K562 (cell line): ENCODE data around the gene HOXB6. TPM values are rescaled to one million over a fixed set of nuclear protein-coding genes. Genes with fewer than 3 reads are reported as not detected.

ENCODE experiments used
- ATAC-seq: fragments of 200-7000 bp; cut with Tn5 transposase; 3 replicates; pipeline ENCODE4 v1.9.1; 2020; ENCODE audit warnings: moderate library complexity
- BruUV-seq: library from RNA; stranded (reverse); fragments of 400-500 nt; replicated peaks from 2 replicates; lab custom pipeline; 2021; lab: Mats Ljungman, UMichigan
- CTCF ChIA-PET: fragments of 300-600 bp; formaldehyde crosslinking; extraction: SDS; loops from one replicate; lab custom pipeline; 2021; ENCODE audit warnings: low intra/inter-chr PET ratio; lab: Yijun Ruan, JAX
- POLR2A ChIA-PET: fragments of 300-600, 350-650 bp; sonication (Branson Sonifier 250); formaldehyde crosslinking; extraction: SDS; loops from one replicate; lab custom pipeline; 2021; ENCODE audit warnings: antibody characterized with exemption, inconsistent platforms; lab: Yijun Ruan, JAX
- DNase-seq, 4 experiments: peaks; one replicate each; pipeline versions ENCODE4 v3.0.0 to v3.0.0-alpha.2; 2011 to 2018; ENCODE audit warnings: low spot score in 3 of 4, mixed read lengths in 3 of 4; ENCODE audit errors: extremely low read depth in 1 of 4
- FAIRE-seq: peaks from 2 replicates; lab custom pipeline; 2011; peaks lifted over from hg19 to GRCh38; lab: Jason Lieb, UNC
- H2AFZ ChIP-seq: 2 replicates; pipeline ENCODE4 v1.6.0; 2011; ENCODE audit warnings: low read depth, low read length, control low read depth, inconsistent platforms
- H3K27ac ChIP-seq: fragments of 200-600 bp; 3 replicates; pipeline ENCODE4 v1.8.0; 2011; ENCODE audit warnings: low read depth, mild to moderate bottlenecking, control low read depth, inconsistent platforms, low read length, moderate library complexity, mixed read lengths; ENCODE audit errors: extremely low read depth
- H3K27me3 ChIP-seq, 2 experiments: fragments of 300-600 bp in 1 of 2; 2 replicates in 1 of 2; 3 replicates in 1 of 2; pipeline versions ENCODE4 v1.6.0 to v1.8.0; 2011; ENCODE audit warnings: inconsistent platforms in 2 of 2, low read length in 2 of 2, mild to moderate bottlenecking in 1 of 2, mixed read lengths in 1 of 2, moderate library complexity in 1 of 2; ENCODE audit not compliant: control insufficient read depth in 2 of 2, insufficient read depth in 2 of 2
- H3K36me3 ChIP-seq: fragments of 300-600 bp; 3 replicates; pipeline ENCODE4 v1.8.0; 2011; ENCODE audit warnings: mild to moderate bottlenecking, low read length, inconsistent platforms; ENCODE audit not compliant: control insufficient read depth, insufficient read depth
- H3K4me1 ChIP-seq, 2 experiments: fragments of 200-600 bp in 1 of 2; replicated peaks in 1 of 2; 2 replicates in 1 of 2; 3 replicates in 1 of 2; pipeline versions ENCODE4 v1.5.1 to v1.8.0; 2011; ENCODE audit warnings: inconsistent platforms in 2 of 2, low read length in 2 of 2, mild to moderate bottlenecking in 1 of 2, mixed read lengths in 1 of 2, moderate library complexity in 1 of 2; ENCODE audit not compliant: control insufficient read depth in 2 of 2, insufficient read depth in 2 of 2
- H3K4me2 ChIP-seq: 2 replicates; pipeline ENCODE4 v1.6.1; 2011; ENCODE audit warnings: low read length, control low read depth, inconsistent platforms, mixed read lengths; ENCODE audit not compliant: insufficient read depth
- H3K4me3 ChIP-seq: fragments of 200-600 bp; sonication (generic), shearing (Covaris generic); 2 replicates; pipeline ENCODE4 v1.5.1; 2016; ENCODE audit warnings: control low read depth, inconsistent platforms
- H3K79me2 ChIP-seq: fragments of 200-600 bp; 3 replicates; pipeline ENCODE4 v1.8.0; 2011; ENCODE audit warnings: low read length, inconsistent platforms; ENCODE audit not compliant: control insufficient read depth, insufficient read depth
- H3K9ac ChIP-seq, 2 experiments: 2 replicates each; pipeline versions ENCODE4 v1.6.0 to v1.6.1; 2011; ENCODE audit warnings: low read depth in 2 of 2, low read length in 2 of 2, control low read depth in 1 of 2, inconsistent platforms in 1 of 2, mild to moderate bottlenecking in 1 of 2, mixed read lengths in 1 of 2; ENCODE audit not compliant: insufficient read depth in 1 of 2
- H3K9me1 ChIP-seq: one replicate; pipeline ENCODE4 v1.6.0; 2011; ENCODE audit warnings: inconsistent platforms, mild to moderate bottlenecking, low read length, moderate library complexity; ENCODE audit not compliant: control insufficient read depth, insufficient read depth
- H3K9me3 ChIP-seq: replicated peaks from 2 replicates; pipeline ENCODE4 v1.5.1; 2011; ENCODE audit warnings: low read depth, low read length, inconsistent platforms; ENCODE audit not compliant: control insufficient read depth, insufficient read depth
- H4K20me1 ChIP-seq: replicated peaks from 2 replicates; pipeline ENCODE4 v1.6.1; 2011; ENCODE audit warnings: low read length, inconsistent platforms, mixed read lengths; ENCODE audit not compliant: control insufficient read depth, insufficient read depth
- CC2D1A ChIP-seq: fragments of 450-650 bp; IDR thresholded peaks from 2 replicates; pipeline ENCODE4 v1.6.1; 2017; ENCODE audit warnings: mild to moderate bottlenecking
- CLOCK ChIP-seq: fragments of 250-450 bp; sonication (Bioruptor Pico); IDR thresholded peaks from 2 replicates; pipeline ENCODE4 v1.4.0; 2020; ENCODE audit warnings: mild to moderate bottlenecking, moderate library complexity, borderline replicate concordance
- CREBBP ChIP-seq: IDR thresholded peaks from one replicate; pipeline ENCODE4 v1.6.1; 2012; ENCODE audit warnings: low read depth, mild to moderate bottlenecking, control low read depth, inconsistent platforms, low read length
- E2F6 ChIP-seq, 2 experiments: IDR thresholded peaks; 2 replicates each; pipeline ENCODE4 v1.6.1; 2011; ENCODE audit warnings: borderline replicate concordance in 1 of 2, control low read depth in 1 of 2, low read depth in 1 of 2, low read length in 1 of 2, mild to moderate bottlenecking in 1 of 2, mixed read lengths in 1 of 2, moderate library complexity in 1 of 2; ENCODE audit not compliant: insufficient read depth in 1 of 2, insufficient read length in 1 of 2, poor library complexity in 1 of 2, severe bottlenecking in 1 of 2; ENCODE audit errors: extremely low read depth in 1 of 2
- FOXA3 ChIP-seq, 2 experiments: fragments of 450-650 bp in 1 of 2; sonication (generic) in 1 of 2; formaldehyde crosslinking; IDR thresholded peaks in 1 of 2; conservative IDR thresholded peaks in 1 of 2; 2 replicates each; pipeline versions ENCODE4 v1.4.0 to v1.8.0; 2020 to 2022; ENCODE audit warnings: mild to moderate bottlenecking in 2 of 2, missing genetic modification reagents in 1 of 2
- HDAC3 ChIP-seq: fragments of 450-650 bp; IDR thresholded peaks from 2 replicates; pipeline ENCODE4 v1.6.1; 2018; ENCODE audit warnings: borderline replicate concordance, mild to moderate bottlenecking, moderate library complexity; ENCODE audit not compliant: partially characterized antibody
- MBD1 ChIP-seq: fragments of 250-450 bp; sonication (Bioruptor Pico); IDR thresholded peaks from 2 replicates; pipeline ENCODE4 v1.8.0; 2022; ENCODE audit warnings: inconsistent platforms
- PML ChIP-seq: IDR thresholded peaks from 2 replicates; pipeline ENCODE4 v1.6.1; 2012; ENCODE audit warnings: low read length, inconsistent platforms
- RAD21 ChIP-seq, 2 experiments: fragments of 250-450 bp in 1 of 2; fragments of 450-650 bp in 1 of 2; sonication (Bioruptor Pico) in 1 of 2; formaldehyde crosslinking in 1 of 2; IDR thresholded peaks in 1 of 2; conservative IDR thresholded peaks in 1 of 2; 2 replicates each; pipeline versions ENCODE4 v1.4.0 to v1.8.0; 2020 to 2022; ENCODE audit warnings: mild to moderate bottlenecking in 2 of 2, moderate library complexity in 1 of 2
- SAFB ChIP-seq: fragments of 200-400 bp; formaldehyde crosslinking; IDR thresholded peaks from 2 replicates; pipeline ENCODE4 v1.6.1; 2017; ENCODE audit warnings: low read depth, low read length, borderline replicate concordance
- THRAP3 ChIP-seq: fragments of 450-650 bp; IDR thresholded peaks from 2 replicates; pipeline ENCODE4 v1.6.1; 2016; ENCODE audit warnings: mild to moderate bottlenecking, inconsistent platforms, borderline replicate concordance
- XRCC3 ChIP-seq: fragments of 450-650 bp; IDR thresholded peaks from 2 replicates; pipeline ENCODE4 v1.6.1; 2017; ENCODE audit warnings: mild to moderate bottlenecking, moderate library complexity
- ZNF75A ChIP-seq: fragments of 450-650 bp; formaldehyde crosslinking; IDR thresholded peaks from 2 replicates; pipeline ENCODE4 v1.4.0; 2020; ENCODE audit warnings: mild to moderate bottlenecking
- ZNF780A ChIP-seq: fragments of 250-450 bp; sonication (Bioruptor Pico); IDR thresholded peaks from 2 replicates; pipeline ENCODE4 v1.5.0; 2021; ENCODE audit warnings: mild to moderate bottlenecking
- WGBS: fragments of 100-300 bp; shearing (Covaris generic); methylation state at CpG from one replicate; pipeline ENCODE4 v1.1.6; 2016; ENCODE audit warnings: low coverage, mixed read lengths; ENCODE audit not compliant: insufficient coverage; ENCODE audit errors: missing lambda C conversion rate; 5-methylcytosine and 5-hydroxymethylcytosine counted together
- in situ Hi-C: fragments of 300-500 bp; cut with MboI; formaldehyde crosslinking; loops from 4 replicates; pipeline ENCODE4 v1.15.0; 2018; ENCODE audit warnings: inconsistent platforms, mixed read lengths
- intact Hi-C: fragments of 100-400 bp; cut with micrococcal nuclease; formaldehyde crosslinking; loops from 2 replicates; pipeline ENCODE4 v1.14.2; 2022
- polyA plus RNA-seq, 8 experiments: library from polyadenylated mRNA; depleted of rRNA in 4 of 8; stranded (reverse) in 5 of 8; unstranded in 3 of 8; fragments of >200 nt; fragmentation: Nextera tagmentation in 2 of 8; fragmentation: Illumina TruSeq in 1 of 8; extraction: Ambion mirVana in 2 of 8; extraction: Trizol in 1 of 8; gene quantifications; 2 replicates each; pipeline versions ENCODE4 v1.2.1 to v1.2.3, GENCODE V29; 2011 to 2014; ENCODE audit warnings: inconsistent platforms in 1 of 8, missing spikeins in 1 of 8
- total RNA-seq, 7 experiments: library from RNA; depleted of rRNA in 6 of 7; stranded (reverse); fragments of >200 nt in 6 of 7; fragmentation: Illumina TruSeq in 2 of 7; extraction: Trizol in 2 of 7; gene quantifications; 2 replicates each; pipeline versions ENCODE4 v1.2.1 to v1.2.3, GENCODE V29; 2011 to 2021; ENCODE audit warnings: low replicate concordance in 1 of 7

HOXB6 gene
- total and polyA plus RNA-seq, 9 of the 15 experiments (the other 6 are each of a cell fraction or from before 2014, with no cell fraction given), result 1.2 to 14.8 (median 4.9) TPM

GRCh38 chr17:48599354-48599753 lies 5.4 kb downstream of the HOXB6 start:
- WGBS, result 44% methylated on average over 4 of the region's 5 CpGs
- Histone ChIP-seq H3K4me2 (no peak overlapping the region), H3K9me3 (no peaks in the 10 kb centered on the region), H3K9ac (no peak overlapping the region), H3K27ac (no peak overlapping the region), H3K79me2 (peaks cover 58% of the 10 kb centered on the region), H3K4me1 (peaks cover 26 to 60% of the 10 kb centered on the region in 2 experiments; a peak in 4 of 5 replicates), H3K36me3 (no peaks in the 10 kb centered on the region; the same call in 2 of the 3 replicates)
- POLR2A ChIA-PET, result interaction anchor here (1.1 to 2.3 kb wide), 2 partner anchors 10 kb away, joined by 5 to 10 read pairs; no protein-coding TSS in a partner anchor
- no peak for FAIRE-seq
- CTCF ChIA-PET, result no interaction called here
- no TSS peak for BruUV-seq
- TF ChIP-seq HDAC3, result no peak
- no peak for TF ChIP-seq XRCC3
- TF ChIP-seq CC2D1A, result no peak
- TF ChIP-seq RAD21 (CRISPR knock-in tag; conservative IDR thresholded peaks at IDR 0.05 in 1 of 2, IDR thresholded peaks at IDR 0.05 in 1 of 2), result no peak
- no peak for TF ChIP-seq FOXA3 (CRISPR knock-in tag; conservative IDR thresholded peaks at IDR 0.05 in 1 of 2, IDR thresholded peaks at IDR 0.05 in 1 of 2)
- no peak for TF ChIP-seq SAFB
- no peak for TF ChIP-seq CLOCK (CRISPR knock-in tag)
- no peak for TF ChIP-seq THRAP3
- no peak for TF ChIP-seq PML
- no peak for TF ChIP-seq ZNF75A (CRISPR knock-in tag)
- no peak for TF ChIP-seq MBD1 (CRISPR knock-in tag)
- TF ChIP-seq ZNF780A (CRISPR knock-in tag), result no peak
- TF ChIP-seq E2F6 (IDR thresholded peaks at IDR 0.05; ENCODE audit: borderline replicate concordance in 1 of 2, extremely low read depth in 1 of 2, insufficient read depth in 1 of 2, insufficient read length in 1 of 2, low read depth in 1 of 2, low read length in 1 of 2, poor library complexity in 1 of 2, severe bottlenecking in 1 of 2), result no peak
- no peak for TF ChIP-seq CREBBP
- TF ChIP-seq, all 486 proteins: peak for 0
- no peaks in the 10 kb centered on the region; the same call in 1 of the 2 replicates for H4K20me1 ChIP-seq
- no peak overlapping the region for H2AFZ ChIP-seq
- no peak for DNase-seq
- ATAC-seq, result no peak
- H3K27me3 ChIP-seq, result no peaks in the 10 kb centered on the region
- no peaks in the 10 kb centered on the region for H3K9me1 ChIP-seq
- in situ Hi-C loops (no loop called here), intact Hi-C loops (no loop called here)
- no peak overlapping the region for H3K4me3 ChIP-seq
